Measurements from ENCODE around the gene SBDS.
"Not testable (repeated sequence)": the region's sequence is repeated elsewhere in the genome, so short reads cannot be mapped to it uniquely, and the experiment has no call there.

- TF ChIP-seq EGR1 (IDR thresholded peaks at IDR 0.05; ENCODE audit: low read depth); CTCF (IDR thresholded peaks at IDR 0.05 in 2 of 3, conservative IDR thresholded peaks at IDR 0.05 in 1 of 3; ENCODE audit: borderline replicate concordance in 1 of 3, insufficient read depth in 1 of 3, low read depth in 2 of 3, low read length in 2 of 3); ZBTB33 (IDR thresholded peaks at IDR 0.05; ENCODE audit: extremely low read depth, insufficient replicate concordance, low read length); ELF1 (IDR thresholded peaks at IDR 0.05; ENCODE audit: borderline replicate concordance, low read depth); POLR2A (IDR thresholded peaks at IDR 0.05; ENCODE audit: borderline replicate concordance, extremely low read depth, insufficient read depth, insufficient read length); JUND (IDR thresholded peaks at IDR 0.05); REST (IDR thresholded peaks at IDR 0.05; ENCODE audit: low read depth); ZNF274 (IDR thresholded peaks at IDR 0.05; ENCODE audit: low read depth, low read length); EZH2 (IDR thresholded peaks at IDR 0.05): not testable (repeated sequence)
These were observed 17.1 kb downstream of the SBDS start for GRCh38 chr7:66978312-66978711.

Measured in HCT116 (cell line).